Right atrium auricular region (tissue), 2 donors: Measurements from ENCODE around the gene TIGIT. TPM values are rescaled to one million over a fixed set of nuclear protein-coding genes. Genes with fewer than 3 reads are reported as not detected.

ENCODE experiments used
- DNase-seq: peaks from one replicate; pipeline ENCODE4 v3.0.0-alpha.2; 2019; ENCODE audit warnings: low spot score
- H3K27ac ChIP-seq, 2 donors: fragments of 200-600 bp; sonication (generic); 1 replicate in 1 of 2; 2 replicates in 1 of 2; pipeline ENCODE4 v1.5.1; 2016 to 2019
- H3K27me3 ChIP-seq, 2 donors: fragments of 200-600 bp; sonication (generic); one replicate each; pipeline versions ENCODE4 v1.5.1 to v1.6.0; 2017 to 2019
- H3K36me3 ChIP-seq: fragments of 200-600 bp; sonication (generic); one replicate; pipeline ENCODE4 v1.5.1; 2016
- H3K4me1 ChIP-seq, 2 donors: fragments of 200-600 bp; sonication (generic); one replicate each; pipeline versions ENCODE4 v1.5.1 to v1.6.0; 2017 to 2019
- H3K4me3 ChIP-seq, 2 donors: fragments of 200-600 bp; sonication (generic); 1 replicate in 1 of 2; 2 replicates in 1 of 2; pipeline ENCODE4 v1.5.1; 2017 to 2019; ENCODE audit warnings: mild to moderate bottlenecking in 1 of 2, moderate library complexity in 1 of 2
- H3K9me3 ChIP-seq, 2 donors: fragments of 200-600 bp; sonication (generic); one replicate each; pipeline ENCODE4 v1.5.1; 2019
- total RNA-seq, 2 donors: library from RNA; depleted of rRNA; stranded (reverse); fragments of >200 nt; gene quantifications; one replicate each; pipeline ENCODE4 v1.1.0, GENCODE V29; 2016
- TF ChIP-seq, protein P1 (sequence below), 2 donors: fragments of 200-600 bp; sonication (generic); IDR thresholded peaks; one replicate each; pipeline ENCODE4 v1.5.1; 2019; ENCODE audit warnings: antibody characterized with exemption in 2 of 2

Gene TIGIT
- total RNA-seq, 2 donors from 2014 or later: 0.67 TPM; not detected in 1

DNA sequence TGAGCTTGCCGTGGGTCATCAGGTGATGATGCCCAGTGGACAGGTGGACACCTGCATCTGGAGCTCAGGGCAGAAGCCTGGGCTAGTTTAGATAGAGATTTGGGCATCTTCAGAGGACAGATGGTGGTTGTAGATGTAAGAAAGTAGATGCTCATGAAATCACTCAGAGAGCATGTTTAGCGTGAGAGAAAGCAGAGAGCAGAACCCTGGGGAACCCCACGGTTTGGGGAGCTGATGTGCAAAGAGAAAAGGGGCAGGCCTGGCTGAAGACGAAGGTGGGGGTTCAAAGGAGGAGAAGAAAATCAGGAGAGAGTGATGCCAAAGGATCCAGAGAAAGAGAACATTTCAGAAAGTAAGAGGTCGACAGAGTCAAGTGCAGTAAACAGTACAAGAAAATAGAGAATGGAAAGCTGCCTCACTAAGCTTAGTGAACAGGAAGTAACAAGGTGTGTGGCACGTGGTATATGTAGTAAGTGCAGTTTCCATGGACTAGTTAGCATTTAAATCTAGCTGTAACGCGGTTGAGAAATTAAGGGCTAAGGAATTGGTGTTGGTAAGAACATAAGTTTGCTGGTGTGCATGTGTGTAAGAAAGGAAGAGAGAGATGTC lies 13.5 kb downstream of the TIGIT start:
- H3K36me3 ChIP-seq: no peaks in the 10 kb centered on the region
- H3K27ac ChIP-seq: no peak overlapping the region

DNA sequence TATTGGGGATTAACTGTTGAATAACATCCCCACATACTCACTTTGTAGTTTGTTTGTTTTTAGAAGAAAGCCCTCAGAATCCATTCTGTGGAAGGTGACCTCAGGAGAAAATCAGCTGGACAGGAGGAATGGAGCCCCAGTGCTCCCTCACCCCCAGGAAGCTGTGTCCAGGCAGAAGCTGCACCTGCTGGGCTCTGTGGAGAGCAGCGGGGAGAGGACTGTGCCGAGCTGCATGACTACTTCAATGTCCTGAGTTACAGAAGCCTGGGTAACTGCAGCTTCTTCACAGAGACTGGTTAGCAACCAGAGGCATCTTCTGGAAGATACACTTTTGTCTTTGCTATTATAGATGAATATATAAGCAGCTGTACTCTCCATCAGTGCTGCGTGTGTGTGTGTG lies 14.0 kb downstream of the TIGIT start:
- no peak overlapping the region for H3K27ac ChIP-seq

More for the DNA sequence above, 13.5 kb downstream of the TIGIT start:
- no peaks in the 10 kb centered on the region for H3K4me1 ChIP-seq
- H3K4me3 ChIP-seq: no peak overlapping the region
- TF ChIP-seq, protein P1, sequence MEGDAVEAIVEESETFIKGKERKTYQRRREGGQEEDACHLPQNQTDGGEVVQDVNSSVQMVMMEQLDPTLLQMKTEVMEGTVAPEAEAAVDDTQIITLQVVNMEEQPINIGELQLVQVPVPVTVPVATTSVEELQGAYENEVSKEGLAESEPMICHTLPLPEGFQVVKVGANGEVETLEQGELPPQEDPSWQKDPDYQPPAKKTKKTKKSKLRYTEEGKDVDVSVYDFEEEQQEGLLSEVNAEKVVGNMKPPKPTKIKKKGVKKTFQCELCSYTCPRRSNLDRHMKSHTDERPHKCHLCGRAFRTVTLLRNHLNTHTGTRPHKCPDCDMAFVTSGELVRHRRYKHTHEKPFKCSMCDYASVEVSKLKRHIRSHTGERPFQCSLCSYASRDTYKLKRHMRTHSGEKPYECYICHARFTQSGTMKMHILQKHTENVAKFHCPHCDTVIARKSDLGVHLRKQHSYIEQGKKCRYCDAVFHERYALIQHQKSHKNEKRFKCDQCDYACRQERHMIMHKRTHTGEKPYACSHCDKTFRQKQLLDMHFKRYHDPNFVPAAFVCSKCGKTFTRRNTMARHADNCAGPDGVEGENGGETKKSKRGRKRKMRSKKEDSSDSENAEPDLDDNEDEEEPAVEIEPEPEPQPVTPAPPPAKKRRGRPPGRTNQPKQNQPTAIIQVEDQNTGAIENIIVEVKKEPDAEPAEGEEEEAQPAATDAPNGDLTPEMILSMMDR (IDR thresholded peaks at IDR 0.05): no peak
- H3K9me3 ChIP-seq: no peaks in the 10 kb centered on the region
- DNase-seq: no peak
- H3K27me3 ChIP-seq: no peaks in the 10 kb centered on the region

DNA sequence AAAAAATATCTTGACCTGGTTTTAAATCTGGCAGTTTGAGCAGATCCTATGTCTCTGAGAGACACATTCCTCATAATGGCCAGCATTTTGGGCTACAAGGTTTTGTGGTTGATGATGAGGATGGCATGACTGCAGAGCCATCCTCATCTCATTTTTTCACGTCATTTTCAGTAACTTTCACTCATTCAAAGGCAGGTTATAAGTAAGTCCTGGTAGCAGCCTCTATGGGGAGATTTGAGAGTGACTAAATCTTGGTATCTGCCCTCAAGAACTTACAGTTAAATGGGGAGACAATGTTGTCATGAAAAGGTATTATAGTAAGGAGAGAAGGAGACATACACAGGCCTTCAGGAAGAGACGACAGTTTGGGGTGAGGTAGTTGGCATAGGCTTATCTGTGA lies 14.5 kb downstream of the TIGIT start:
- H3K27me3 ChIP-seq: no peaks in the 10 kb centered on the region
- TF ChIP-seq, protein P1 (IDR thresholded peaks at IDR 0.05): no peak
- H3K4me1 ChIP-seq: no peaks in the 10 kb centered on the region
- no peaks in the 10 kb centered on the region for H3K9me3 ChIP-seq
- H3K27ac ChIP-seq: no peak overlapping the region
- no peak overlapping the region for H3K4me3 ChIP-seq
- no peak for DNase-seq
- H3K36me3 ChIP-seq: no peaks in the 10 kb centered on the region

More for the DNA sequence above, 14.0 kb downstream of the TIGIT start:
- Histone ChIP-seq H3K4me3 (no peak overlapping the region), H3K27me3 (no peaks in the 10 kb centered on the region), H3K4me1 (no peaks in the 10 kb centered on the region), H3K36me3 (no peaks in the 10 kb centered on the region), H3K9me3 (no peaks in the 10 kb centered on the region)
- TF ChIP-seq, protein P1 (IDR thresholded peaks at IDR 0.05): no peak
- DNase-seq: no peak

DNA sequence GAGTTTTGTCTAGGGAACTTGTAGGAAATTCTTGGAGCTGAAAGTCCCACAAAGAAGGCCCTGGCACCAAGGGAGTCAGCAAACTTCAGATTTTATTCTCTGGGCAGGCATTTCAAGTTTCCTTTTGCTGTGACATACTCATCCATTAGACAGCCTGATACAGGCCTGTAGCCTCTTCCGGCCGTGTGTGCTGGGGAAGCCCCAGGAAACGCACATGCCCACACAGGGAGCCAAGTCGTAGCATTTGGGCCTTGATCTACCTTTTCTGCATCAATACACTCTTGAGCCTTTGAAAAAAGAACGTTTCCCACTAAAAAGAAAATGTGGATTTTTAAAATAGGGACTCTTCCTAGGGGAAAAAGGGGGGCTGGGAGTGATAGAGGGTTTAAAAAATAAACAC lies 15.0 kb downstream of the TIGIT start:
- no peak for DNase-seq
- H3K9me3 ChIP-seq: no peaks in the 10 kb centered on the region
- no peak overlapping the region for H3K4me3 ChIP-seq
- H3K36me3 ChIP-seq: no peaks in the 10 kb centered on the region
- no peaks in the 10 kb centered on the region for H3K27me3 ChIP-seq
- H3K4me1 ChIP-seq: no peaks in the 10 kb centered on the region
- no peak overlapping the region for H3K27ac ChIP-seq
- TF ChIP-seq, protein P1 (IDR thresholded peaks at IDR 0.05): no peak

DNA sequence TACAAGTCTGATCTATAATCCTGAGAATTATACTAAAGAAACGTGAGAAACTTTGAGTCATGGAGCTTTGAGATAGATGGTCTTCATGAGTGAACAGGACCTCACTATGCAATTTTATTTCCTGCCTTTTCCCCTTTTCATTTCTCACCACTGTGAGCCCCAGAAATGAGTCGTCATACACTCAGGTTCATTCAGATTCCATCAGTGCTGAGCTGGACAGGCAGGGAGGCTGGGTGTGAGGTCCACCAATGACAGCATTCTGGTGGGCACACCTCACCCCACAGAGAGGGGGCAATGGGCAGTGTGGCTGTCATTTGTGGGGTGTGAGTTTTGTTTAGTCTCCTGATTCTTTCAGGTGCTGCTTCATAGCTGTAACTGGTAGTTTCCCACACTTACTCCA lies 16.9 kb downstream of the TIGIT start:
- Histone ChIP-seq H3K27ac (no peak overlapping the region), H3K4me1 (no peaks in the 10 kb centered on the region), H3K4me3 (no peak overlapping the region), H3K36me3 (no peaks in the 10 kb centered on the region), H3K27me3 (no peaks in the 10 kb centered on the region), H3K9me3 (no peaks in the 10 kb centered on the region)
- no peak for DNase-seq
- TF ChIP-seq, protein P1 (IDR thresholded peaks at IDR 0.05): no peak

DNA sequence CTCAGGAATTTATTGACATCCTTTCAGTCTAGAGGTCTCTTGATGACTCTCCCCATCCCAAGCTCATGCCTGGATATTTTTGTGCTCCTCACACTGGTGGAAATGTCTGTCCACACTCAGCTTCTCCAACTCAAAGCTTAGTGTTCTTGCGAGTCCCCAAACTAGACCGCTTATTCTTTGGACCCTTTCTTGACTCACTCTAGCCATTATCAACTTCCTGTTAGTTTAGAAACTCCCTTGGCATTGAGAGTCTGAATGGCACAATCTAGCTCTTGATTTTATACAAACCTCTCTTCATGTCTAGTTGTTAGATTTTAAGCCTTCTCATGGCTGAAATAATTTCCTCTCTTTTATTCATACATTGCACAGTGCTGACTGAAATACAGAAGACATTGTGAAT lies 19.6 kb downstream of the TIGIT start:
- no peaks in the 10 kb centered on the region for H3K9me3 ChIP-seq
- DNase-seq: no peak
- H3K4me3 ChIP-seq: no peak overlapping the region
- no peaks in the 10 kb centered on the region for H3K27me3 ChIP-seq
- no peaks in the 10 kb centered on the region for H3K4me1 ChIP-seq
- no peaks in the 10 kb centered on the region for H3K36me3 ChIP-seq
- TF ChIP-seq, protein P1 (IDR thresholded peaks at IDR 0.05): no peak
- H3K27ac ChIP-seq: no peak overlapping the region
